Colon (tissue), 2 donors: ENCODE results near the gene KRTAP5-4.
"Not testable (repeated sequence)": the region's sequence is repeated elsewhere in the genome, so short reads cannot be mapped to it uniquely, and the experiment has no call there.

Experiments used
- FAIRE-seq: peaks from 2 replicates; lab custom pipeline; 2012; peaks lifted over from hg19 to GRCh38; lab: Jason Lieb, UNC
- donor health status: control.
- donor health status: control.

The KRTAP5-4 gene

DNA sequence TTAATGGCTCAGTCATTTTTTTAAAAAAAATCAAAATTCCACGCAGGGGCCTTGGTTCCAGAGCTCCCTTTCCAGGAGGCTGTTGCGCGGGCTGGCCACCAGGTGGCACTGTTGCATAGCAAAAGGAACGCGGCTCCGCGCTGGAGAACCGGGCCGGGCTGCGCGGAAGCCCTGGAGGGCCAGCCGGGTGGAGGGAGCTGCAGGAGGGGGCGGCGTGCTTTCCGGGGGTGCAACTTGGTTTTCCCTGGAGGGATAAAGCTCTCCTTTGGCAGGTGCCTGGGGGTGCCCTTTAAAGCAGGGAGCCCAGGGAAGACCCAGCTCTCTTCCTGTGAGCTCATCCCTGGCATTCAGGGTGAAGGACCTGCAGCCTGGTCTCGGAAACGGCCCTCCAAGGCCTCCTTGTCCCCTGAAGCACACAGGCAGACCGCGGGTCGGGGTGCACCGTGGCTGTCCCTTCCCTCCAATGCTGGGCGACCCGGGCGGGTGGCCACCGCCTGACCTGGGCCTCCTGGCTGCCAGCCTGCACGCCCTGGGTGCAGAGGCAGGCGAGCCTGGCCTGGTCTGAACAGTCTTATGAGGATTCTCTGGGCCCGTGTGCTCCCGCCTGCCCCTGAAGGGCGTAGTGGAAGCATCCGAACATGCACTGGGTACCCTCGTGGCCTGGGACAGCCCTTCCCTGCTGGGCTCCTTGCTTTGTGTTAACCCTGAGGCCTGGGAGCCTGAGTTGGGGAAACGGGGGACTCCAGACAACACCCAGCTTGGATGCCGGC is 31.0 kb upstream of the KRTAP5-4 start:
- FAIRE-seq = no peak

- no peak for FAIRE-seq
Measured at GRCh38 chr11:1652442-1652770, 30.5 kb upstream of the KRTAP5-4 start.

- no peak for FAIRE-seq
Measured at GRCh38 chr11:1652026-1652425, 30.1 kb upstream of the KRTAP5-4 start.

- FAIRE-seq = no peak
Measured at GRCh38 chr11:1651411-1651980, 29.6 kb upstream of the KRTAP5-4 start.

DNA sequence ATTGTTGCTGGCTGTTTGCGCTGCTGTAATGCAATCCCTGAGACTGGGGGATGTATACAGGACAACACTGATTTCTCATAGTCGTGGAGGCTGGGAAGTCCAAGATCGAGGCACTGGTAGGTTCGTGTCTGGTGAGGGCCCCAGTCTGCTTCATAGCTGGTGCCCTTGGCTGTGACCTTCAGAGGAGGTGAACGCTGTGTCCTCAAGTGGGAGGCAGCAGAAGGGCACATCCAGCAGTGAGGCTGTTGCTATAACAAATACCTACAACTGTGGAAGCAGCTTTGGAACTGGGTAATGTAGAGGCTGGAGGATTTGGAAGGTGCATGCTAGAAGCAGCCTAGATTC is 29.0 kb upstream of the KRTAP5-4 start:
- FAIRE-seq = no peak

DNA sequence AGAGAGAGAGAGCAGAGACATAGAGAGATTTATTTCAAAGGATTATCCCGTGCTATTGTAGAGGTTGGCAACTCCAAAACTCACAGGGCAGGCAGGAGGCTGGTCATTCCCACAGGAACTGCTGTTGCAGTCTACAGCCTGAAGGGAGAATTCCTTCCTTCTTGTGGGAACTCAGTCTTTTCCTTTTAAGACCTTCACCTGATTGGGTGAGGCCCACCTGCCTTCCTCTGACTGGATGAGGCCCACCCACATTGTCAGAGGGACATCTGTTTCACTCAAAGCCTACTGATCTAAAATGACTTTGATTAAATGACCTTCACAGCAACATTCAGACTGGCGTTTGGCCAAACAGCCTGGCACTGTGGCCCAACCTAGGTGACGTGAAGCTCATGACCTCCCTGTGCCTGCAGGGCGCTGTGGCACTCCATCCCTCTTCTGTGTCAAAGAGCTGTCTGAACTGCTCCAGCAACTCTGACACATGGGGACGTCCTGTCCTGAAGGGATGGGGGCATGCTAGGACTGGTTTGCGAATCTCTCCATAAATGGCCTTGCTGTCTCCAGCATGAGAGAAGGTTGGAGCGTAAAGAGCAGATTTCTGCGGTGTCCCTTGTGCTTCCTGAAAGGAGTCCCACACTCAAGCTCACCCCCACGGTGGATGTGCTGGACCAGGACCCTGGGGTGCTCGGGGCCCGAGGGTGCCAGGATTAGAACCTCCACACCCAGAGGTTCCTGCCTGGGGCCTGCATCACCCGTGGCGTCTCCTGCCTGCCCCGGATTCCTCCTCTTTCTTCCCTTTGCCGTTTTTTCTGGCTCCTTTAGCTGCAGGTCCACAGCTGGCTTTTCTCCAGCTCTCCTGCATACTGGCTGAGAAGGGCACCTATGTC is 28.3 kb upstream of the KRTAP5-4 start:
- no peak for FAIRE-seq

GRCh38 chr11:1648653-1649420 is 26.9 kb upstream of the KRTAP5-4 start:
- no peak for FAIRE-seq

DNA sequence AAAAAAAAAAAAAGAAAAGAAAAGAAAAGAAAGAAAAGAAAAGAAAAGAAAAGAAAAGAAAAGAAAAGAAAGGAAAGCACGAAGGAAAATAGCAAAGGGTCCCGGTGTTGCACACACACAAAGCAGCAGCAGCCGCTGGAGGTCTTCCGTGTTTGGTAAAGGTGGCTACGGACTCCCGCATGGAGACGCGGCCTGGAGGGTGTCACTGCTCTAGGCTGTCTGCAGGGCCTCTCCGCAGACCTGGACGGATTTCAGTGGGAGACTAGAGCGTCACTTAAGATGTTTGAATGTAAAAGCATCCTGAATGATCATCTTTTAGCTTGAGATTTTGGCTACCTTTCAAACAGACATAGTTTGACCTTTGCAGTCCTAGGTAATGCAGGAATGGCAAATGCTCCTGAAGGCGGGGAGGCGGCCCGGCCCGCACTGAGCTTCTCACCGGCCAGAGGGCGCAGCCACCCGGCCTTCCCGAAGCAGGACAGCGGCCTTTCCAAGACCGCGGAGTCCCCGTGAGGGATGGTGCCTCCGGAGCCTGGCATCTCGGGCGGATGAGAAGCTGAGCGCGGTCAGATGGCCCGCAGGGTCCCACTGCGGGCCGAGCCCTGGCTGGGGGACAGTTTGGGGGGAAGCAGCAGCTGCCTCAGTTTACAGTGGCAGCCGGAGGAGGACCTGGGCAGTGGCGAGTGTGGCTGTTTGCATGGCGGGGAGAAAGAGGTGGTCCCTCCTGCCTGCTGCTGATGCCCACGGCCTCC is 26.1 kb upstream of the KRTAP5-4 start:
- no peak for FAIRE-seq

DNA sequence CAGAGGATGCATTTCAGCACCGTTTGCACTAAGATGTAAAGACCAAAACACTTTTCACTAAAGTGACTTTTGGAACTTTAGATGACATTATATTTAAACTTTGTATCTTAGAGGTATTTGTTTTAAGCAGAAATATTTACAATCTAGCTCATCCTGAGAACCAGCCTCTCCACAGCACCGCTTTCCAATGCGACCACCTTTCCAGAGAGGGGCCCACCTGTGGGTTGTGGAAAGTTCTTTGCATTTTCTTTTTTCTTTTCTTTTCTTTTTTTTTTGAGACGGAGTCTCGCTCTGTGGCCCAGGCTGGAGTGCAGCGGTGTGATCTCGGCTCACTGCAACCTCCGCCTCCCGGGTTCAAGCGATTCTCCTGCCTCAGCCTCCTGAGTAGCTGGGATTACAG is 24.6 kb upstream of the KRTAP5-4 start:
- not testable (repeated sequence) for FAIRE-seq

- no peak for FAIRE-seq
Measured at GRCh38 chr11:1645357-1645821, 23.5 kb upstream of the KRTAP5-4 start.

- no peak for FAIRE-seq
Measured at GRCh38 chr11:1644601-1645356, 22.8 kb upstream of the KRTAP5-4 start.

DNA sequence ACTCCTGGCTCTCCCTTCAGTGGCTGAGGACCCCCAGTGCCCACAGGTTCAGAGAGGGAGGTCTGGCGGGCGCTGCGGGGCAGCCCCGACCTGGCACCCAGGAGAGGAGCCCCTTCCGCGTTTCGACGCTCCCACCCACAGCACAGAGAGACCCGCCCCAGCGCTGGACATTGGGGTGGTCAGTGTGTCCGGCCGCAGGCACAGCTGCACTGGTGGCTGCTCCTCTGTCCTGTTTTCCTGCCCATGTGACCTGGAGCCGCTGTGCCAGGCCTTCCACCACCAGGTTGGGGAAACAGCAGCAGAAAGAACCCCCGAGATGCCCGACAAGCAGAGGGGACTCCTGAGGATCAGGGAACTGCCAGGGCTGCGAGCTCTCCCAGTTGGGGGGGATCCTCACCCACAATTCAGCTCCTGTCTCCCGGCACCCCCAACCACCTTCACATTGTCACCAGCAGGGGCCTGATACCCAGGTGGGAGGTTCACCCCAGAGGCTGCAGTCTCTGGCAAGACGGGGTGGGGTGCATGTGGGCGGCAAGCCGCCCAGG is 21.3 kb upstream of the KRTAP5-4 start:
- no peak for FAIRE-seq

- FAIRE-seq = no peak
Measured at GRCh38 chr11:1642288-1643145, 20.6 kb upstream of the KRTAP5-4 start.

DNA sequence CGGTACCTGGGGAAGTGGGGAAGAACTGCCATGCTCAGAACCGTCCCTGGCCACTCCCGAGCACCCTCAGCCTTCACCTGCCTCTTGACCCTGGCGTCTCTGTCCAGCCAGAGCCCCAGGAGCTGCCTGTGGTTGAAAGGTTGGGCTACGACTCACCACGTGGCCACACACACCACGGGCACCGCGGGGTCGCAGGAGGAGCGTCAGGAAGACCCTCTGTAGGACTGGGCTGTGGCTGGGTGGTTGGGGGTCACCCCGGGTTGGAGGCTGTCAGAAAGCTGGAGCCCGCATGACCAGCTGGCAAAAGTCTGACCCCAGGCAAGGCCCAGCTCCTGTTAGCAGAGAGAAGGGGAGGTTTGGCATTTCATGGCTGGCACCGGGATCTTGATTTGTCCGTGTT is 19.2 kb upstream of the KRTAP5-4 start:
- FAIRE-seq = no peak

DNA sequence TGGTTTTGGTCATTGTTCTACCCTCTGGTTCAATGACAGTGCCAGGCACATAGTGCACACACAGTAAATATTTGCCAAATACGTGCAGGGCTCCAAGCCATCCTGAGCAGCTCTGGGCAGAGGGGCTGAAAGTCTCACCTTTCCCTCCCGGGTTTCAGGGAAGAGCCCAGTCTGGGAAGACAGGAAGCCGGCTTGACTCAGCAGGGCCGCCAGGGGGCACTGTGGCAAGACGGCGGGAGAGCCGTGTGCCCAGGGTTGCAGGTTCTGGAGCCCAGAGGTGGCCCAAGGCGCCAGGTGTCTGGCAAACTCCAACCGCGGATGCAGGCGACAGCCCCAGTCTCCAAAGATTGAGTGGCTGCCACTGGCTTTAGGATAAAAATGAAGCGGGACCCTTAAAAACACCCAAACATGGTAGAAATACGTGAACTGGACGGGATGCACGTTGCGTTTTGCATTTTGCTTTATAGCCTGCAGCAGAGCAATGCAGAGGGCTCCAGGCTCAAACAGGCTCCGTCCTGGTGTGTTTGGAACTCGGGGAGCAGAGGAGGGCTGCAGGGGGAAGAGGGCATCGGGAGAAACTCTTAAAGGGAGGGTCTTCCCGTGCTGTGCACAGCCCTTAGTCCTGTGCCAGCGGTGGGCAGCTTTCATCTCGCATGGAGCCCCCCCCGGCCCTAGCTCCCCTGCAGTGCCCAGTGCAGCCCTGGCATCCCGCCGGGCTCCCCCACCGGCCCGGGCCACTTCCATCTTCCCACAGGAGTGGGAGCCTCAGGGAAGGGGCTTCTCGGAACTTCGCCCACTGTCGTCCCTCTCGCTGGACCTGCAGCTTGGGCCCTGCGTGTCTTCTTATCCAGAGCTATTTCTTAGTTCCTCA is 18.4 kb upstream of the KRTAP5-4 start:
- FAIRE-seq = no peak

GRCh38 chr11:1639666-1640065 is 17.7 kb upstream of the KRTAP5-4 start:
- FAIRE-seq = no peak

GRCh38 chr11:1639102-1639620 is 17.2 kb upstream of the KRTAP5-4 start:
- FAIRE-seq = no peak

- no peak for FAIRE-seq
Measured at GRCh38 chr11:1638344-1638743, 16.4 kb upstream of the KRTAP5-4 start.
